ENCODE data around the gene VDR.
"Not testable (repeated sequence)": the region's sequence is repeated elsewhere in the genome, so short reads cannot be mapped to it uniquely, and the experiment has no call there.

The VDR gene

DNA sequence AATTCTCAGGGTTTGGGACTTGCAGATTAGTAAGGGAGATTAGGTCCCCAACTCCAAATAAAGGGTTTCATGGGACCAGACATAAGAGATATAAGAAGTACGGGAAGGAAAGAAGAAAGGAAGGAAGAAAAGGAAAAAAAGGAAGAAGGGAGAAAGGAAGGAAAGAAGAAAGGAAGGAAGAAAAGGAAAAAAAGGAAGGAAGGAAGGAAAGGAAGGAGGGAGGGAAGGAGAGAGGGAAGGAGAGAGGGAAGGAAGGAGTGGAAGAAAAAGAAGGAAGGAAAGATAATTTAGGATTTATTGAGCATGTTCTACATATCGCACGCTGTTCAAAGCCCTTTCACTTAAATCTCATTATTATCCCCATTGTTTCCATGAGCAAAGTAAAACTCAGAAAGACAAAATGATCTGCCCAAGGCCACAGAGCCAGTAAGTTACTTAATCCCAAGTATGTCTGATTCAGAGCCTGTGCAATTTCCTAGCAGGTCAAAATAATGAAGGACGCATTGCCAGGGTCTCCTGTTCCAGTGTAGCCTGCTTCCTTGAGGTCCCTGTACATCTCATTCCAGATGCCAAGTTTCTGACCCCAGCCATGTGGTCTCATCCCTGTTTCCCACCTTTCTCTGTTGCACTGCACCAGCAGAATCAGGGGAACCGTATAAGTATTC, 81.2 kb downstream of the VDR start:
- DNase-seq, result no peak

GRCh38 chr12:47822863-47823262, 81.9 kb downstream of the VDR start:
- DNase-seq, result no peak

DNA sequence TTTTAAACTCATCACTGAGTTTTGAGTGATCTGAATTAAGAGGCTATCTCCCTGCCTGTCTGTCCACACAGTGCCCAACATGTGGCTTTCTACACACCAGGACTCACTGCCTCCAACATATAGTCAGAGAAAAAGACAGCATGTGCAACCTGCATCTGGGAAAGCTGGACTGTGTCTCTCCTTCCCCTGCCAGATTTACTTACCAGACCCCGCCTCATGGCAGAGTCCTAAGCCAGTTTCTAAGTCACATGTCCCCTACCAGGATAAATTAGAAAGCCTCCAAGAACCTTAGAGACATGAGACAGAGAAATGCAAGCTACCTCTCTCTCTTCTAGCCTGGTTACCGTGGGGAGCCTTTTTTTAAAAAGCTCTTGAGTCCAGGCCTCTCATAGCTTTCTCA, 82.4 kb downstream of the VDR start:
- DNase-seq, result no peak

GRCh38 chr12:47821346-47821706, 83.5 kb downstream of the VDR start:
- no peak for DNase-seq

- peak; percentile 56 for DNase-seq
Observed at GRCh38 chr12:47820631-47821345, 84.0 kb downstream of the VDR start.

- peak; percentile 35 for DNase-seq
Observed at GRCh38 chr12:47819896-47820630, 84.7 kb downstream of the VDR start, which contains the start of gene HDAC7. Gene HDAC7, minus strand, starts transcription at chr12:47819903. Its CDS starts 118 bp downstream, at chr12:47819785.

DNA sequence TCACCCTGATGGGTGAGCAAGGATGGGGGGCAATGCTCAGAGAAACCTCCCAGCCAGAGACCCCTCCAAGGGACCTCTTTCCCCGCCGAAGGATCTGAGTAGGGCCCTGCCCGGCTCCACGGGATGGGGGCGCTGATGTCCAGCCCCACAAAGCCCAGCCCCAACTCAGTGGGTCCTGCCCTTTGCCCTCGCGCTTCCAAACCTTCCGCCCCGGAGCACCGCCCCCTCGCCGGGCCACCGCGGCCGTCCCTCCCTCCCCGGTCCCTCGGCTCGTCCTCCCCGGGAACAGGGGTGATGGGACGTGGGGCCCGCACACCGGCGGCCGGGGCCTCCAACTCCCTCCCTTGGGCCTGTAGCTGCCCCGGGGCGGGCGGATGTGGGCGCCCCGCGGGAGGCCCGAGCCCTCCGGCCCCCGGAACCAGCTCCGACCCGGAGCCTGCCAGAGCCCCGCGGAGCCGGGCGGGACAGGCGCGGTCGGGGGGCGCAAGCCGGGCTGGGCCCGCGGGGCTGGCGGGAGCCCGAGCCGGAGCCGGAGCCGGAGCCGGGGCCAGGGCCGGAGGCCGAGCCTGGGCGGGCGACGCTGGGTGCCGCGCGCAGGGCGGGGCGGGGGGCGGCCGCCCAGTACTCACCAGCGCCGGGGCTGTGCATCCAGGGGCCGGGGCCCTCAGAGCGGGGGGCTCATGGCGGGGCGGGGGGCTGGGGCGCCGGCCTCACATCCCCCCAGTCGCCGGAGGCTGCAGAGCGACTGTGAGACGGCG, 85.5 kb downstream of the VDR start:
- DNase-seq, result no peak

DNA sequence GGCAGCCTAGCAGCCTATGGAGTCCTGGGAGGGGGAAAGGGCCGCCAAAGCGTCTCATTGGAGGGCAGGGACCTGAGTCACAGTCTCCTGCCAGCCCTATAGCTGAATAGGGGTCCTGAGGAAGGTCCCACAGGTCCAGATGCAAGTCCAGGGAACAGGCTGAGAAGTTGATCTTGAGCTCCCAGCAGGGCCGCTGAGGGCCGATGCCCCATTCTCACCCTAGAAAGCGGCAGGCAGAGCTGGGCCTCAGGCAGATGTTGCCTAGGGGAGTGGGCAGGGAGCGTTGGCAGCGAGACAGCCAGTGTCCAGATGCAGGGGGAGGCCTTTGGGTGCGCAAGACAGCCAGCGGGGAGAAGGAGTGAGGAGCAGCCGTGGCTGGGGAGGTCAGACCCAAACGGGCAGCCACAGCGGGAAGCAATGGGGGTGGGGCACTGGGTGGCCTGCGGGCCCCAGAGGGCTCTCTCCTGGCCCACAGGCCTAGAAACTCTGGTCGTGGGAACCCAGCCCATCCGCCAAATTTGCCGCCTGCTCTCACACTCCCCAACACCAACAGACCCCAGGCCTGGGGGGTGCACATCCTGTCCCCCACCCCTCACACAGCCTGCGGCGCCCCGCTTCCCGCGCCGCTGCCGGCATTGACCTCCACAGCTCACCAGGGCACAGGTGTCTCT, 86.2 kb downstream of the VDR start:
- no peak for DNase-seq

DNA sequence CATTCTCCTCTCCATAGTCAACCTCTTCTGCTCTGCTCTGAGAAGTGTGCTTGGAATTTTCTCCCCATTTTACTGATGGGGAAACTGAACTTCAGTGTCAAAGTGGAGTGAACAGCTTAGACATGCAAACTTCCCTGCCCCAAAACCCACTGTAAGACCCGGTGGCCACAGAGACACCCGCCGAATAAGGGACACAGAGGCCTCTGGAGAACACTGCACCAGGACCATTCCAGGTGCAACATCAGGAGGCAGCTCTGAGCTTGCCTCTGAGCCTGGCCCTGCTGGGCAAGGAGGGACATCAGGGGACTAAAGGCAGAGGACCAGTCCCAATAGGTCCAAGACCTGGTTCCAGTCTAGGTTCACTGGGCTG, 86.8 kb downstream of the VDR start:
- no peak for DNase-seq

GRCh38 chr12:47817272-47818006, 87.4 kb downstream of the VDR start:
- DNase-seq, result no peak

DNA sequence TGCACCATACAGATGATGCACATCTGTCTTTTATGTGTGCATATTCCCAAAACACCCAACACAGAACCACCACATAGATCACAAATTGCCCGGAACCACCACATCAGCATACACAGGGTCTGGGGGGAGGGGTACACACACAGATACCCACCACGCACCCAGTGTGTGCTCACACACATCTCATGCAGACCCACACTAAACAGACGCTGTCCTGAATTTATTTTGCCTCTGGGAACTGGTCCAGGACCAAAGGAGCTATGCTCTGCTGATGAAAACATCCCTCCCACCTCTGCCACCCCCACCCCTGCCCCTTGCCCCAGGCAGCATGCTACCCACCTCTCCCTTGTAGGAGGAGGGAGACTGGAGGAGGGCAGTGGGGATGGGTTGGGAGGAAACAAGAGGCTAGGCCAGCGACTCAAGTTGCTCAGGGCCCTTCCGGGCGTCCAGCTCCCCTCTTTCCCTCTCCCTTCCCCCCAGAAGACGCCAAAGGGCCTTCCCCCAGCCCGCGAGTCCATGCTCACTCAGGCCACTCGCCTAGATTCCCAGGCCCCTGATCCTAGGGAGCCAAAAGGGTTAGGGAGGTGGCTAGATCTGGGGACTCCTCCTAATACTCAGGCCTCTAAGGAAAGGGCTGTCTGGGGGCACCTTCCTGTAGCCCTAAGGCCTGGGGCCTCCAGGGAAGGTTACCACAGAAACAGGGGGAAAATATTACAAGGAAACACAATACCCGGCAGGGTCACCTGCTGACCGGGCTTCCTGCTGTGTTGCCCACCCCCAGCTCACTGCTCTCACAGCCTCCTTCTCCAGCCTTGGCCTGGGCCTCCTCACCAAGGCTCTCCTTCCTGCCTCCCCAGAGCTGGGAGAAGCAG, 88.2 kb downstream of the VDR start:
- DNase-seq, result no peak

DNA sequence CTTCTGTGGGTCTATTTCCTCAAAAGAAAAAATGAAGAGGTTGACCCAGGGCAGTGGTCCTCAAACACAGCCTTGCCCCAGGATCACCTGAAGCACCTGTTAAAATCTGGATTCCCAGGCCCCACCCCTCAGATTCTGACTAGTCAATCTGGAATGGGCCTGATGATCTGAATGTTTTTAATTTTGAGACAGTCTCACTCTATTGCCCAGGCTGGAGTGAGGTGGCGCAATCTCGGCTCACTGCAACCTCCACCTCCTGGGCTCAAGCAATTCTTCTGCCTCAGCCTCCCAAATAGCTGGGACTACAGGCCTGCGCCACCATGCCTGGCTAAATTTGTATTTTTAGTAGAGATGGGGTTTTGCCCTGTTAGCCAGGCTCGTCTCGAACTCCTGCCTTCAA, 89.3 kb downstream of the VDR start:
- not testable (repeated sequence) for DNase-seq

DNA sequence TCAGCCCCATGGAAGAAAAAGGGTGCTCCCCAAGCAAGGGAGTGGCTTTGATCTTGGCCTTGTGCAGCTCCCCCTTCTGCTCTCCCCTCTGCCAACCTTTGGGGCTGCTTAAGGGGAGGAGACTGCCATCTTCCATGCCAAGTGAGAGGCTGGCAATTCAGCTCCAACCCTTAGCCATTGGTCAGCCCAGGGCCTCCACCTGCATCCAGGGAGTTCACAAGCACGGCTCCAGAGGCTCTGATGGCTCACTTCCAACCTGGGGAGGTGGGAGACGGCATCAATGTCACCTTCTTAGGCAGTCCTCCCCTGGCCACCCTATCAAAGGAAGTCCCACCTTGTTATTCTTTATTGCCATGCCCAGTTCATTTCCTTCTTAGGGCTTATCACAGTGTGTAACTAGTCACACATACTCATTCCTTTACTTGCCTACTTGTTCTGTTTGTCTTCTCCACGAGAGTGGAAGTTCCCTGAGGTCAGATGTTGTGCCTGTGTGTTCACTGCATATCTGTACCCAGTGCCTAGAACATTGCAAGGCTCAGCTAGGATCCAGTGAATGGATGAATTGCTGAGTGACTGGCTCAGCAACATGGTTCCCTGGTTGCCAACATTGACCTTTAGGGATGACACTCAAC, 90.1 kb downstream of the VDR start:
- DNase-seq, result no peak

GRCh38 chr12:47813511-47814196, 91.1 kb downstream of the VDR start:
- DNase-seq, result no peak

- DNase-seq, result peak; percentile 50
Observed at GRCh38 chr12:47812797-47813510, 91.8 kb downstream of the VDR start.

GRCh38 chr12:47811581-47812484, 93.0 kb downstream of the VDR start:
- no peak for DNase-seq

GRCh38 chr12:47811072-47811396, 93.8 kb downstream of the VDR start:
- DNase-seq, result no peak

DNA sequence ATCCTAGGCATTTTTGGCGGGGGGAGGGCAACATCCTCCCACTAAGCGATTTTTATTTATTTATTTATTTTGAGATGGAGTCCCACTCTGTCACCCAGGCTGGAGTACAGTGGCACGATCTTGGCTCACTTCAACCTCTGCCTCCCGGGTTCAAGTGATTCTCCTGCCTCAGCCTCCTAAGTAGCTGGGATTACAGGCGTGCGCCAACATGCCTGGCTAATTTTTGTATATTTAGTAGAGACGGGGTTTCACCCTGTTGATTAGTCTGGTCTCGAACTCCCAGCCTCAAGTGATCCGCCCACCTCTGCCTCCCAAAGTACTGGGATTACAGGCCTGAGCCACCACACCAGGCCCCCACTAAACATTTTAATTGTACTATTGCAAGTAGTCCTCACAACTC, 95.3 kb downstream of the VDR start:
- DNase-seq, result not testable (repeated sequence)
